ENCODE data around the gene UNC13D.

DNA sequence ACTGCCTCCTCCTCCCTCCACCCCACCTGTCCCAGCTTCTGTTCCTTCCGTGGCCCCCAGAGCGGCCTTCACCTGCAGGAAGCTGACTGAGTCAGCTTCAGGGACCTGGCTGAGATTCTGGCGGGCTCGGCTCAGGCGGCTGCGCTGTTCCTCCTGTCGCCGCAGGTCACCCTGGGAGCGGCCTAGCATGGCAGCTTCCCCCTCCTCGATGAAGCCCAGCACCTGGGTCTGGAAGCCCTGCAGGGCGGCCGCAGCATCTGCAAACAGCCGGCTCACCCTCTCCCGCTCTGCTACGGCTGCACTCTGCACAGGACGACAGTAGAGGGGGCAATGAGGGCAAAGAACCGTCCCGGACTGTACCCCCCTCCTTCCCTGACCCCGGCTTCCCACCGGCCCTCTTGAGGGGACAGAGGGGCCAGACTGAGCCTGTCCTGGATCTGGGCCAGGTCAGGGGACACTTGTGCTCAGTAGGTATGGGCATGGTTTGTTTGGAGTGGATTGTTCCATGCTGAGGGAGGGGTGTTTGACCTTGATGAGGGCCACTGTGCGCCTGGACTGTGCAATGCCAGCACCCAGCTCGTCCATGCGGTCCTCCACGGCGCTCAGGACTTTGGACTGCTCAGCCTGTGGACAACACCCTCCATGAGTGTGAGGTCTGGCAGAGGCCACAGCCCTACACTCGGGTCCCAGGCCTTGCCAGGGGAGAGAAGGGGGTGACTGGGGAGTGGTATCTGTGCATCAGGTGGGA lies 32.2 kb upstream of the UNC13D start:
- TF ChIP-seq, protein P1, sequence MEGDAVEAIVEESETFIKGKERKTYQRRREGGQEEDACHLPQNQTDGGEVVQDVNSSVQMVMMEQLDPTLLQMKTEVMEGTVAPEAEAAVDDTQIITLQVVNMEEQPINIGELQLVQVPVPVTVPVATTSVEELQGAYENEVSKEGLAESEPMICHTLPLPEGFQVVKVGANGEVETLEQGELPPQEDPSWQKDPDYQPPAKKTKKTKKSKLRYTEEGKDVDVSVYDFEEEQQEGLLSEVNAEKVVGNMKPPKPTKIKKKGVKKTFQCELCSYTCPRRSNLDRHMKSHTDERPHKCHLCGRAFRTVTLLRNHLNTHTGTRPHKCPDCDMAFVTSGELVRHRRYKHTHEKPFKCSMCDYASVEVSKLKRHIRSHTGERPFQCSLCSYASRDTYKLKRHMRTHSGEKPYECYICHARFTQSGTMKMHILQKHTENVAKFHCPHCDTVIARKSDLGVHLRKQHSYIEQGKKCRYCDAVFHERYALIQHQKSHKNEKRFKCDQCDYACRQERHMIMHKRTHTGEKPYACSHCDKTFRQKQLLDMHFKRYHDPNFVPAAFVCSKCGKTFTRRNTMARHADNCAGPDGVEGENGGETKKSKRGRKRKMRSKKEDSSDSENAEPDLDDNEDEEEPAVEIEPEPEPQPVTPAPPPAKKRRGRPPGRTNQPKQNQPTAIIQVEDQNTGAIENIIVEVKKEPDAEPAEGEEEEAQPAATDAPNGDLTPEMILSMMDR (conservative IDR thresholded peaks at IDR 0.05; ENCODE audit: low read length) = peak; percentile 77
- no peak for TF ChIP-seq EZH2phosphoT487 (IDR thresholded peaks at IDR 0.05; ENCODE audit: borderline replicate concordance, low read depth, low read length)

All from OCI-LY7 (cell line).